Stimulated activated CD4-positive, alpha-beta T cell treated with anti-CD3 and anti-CD28 coated beads, Interleukin-4, amount 100 ng/mL, for 24 hours (primary cell): ENCODE measurements around the gene RCAN3.

Experiments used
- DNase-seq: peaks from one replicate; pipeline ENCODE4 v3.0.0-alpha.2; 2020

RCAN3 gene

DNA sequence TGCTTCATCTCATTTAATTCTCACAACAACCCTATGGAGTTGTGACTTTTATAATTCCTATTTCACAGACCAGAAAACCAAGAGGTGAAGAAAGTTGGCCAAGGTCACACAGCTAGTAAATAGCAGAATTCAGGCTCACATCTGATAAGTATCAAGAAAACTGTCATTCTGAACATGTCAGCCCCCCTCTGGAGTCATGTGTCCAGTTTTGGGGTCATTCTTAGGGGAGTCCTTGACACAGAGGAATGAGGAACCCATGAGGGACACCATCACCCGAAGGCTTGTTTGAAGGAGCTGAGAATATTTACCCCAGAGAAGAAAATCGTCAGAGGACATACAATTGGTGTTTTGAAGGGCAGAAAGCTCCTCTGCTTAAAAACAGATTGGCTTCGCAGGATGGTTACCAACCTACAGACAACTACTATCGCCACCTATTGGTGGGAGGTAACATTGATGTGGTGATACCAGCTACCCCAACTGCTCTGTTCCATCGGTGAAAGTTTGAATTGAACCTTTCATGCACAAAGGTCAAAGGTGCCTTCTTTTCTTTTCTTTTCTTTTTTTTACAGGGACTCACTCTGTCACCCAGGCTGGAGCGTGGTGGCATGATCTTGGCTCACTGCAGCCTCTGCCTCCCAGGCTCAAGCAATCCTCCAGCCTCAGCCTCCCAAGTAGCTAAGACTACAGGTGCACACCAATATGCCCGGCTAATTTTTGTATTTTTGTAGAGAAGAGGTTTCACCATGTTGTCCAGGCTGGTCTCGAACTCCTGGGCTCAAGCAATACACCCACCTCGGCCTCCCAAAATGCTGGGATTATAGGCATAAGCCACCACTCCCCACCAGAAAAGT lies 84.6 kb downstream of the RCAN3 start:
- DNase-seq, result peak; percentile 71

DNA sequence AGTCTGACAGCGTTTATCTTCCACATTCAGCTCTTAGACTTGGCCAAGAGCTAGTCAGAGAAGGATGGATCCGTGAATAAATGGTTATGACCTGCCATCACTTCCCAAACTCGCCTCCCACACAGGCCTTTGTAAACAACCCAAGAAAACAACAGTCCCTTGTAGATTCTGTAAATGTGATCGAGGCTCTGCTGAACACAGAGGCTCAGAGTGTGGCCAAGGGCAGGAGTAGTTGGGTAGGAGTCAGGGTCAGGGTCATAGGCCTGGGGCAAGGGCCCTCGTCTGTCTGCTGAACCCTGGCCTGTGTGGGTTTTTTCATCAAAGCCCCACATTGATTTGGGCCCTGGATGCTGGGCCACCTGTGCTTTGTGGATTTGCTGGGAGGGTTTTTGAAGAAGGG lies 85.9 kb downstream of the RCAN3 start:
- DNase-seq, result no peak

DNA sequence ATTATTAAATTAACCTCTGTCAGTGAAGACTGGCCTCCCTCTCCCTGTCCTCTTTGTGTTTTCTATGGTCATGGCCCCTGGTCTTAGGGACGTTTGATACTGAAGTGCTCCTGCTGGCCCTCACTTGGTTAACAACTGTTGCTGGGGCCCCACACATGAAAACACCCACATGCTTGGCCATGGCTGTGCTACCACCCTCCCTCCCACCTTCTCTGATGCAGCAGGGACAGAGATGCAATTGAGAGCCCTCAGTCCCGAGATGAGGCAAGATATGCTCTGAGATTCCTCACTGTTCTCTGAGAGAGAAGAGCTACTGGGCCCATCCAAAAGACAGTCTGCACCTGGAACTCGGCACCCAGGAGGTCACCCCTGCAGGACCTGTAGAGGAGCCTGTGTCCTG lies 86.6 kb downstream of the RCAN3 start:
- no peak for DNase-seq
